ENCODE data around the gene JPT1.

DNA sequence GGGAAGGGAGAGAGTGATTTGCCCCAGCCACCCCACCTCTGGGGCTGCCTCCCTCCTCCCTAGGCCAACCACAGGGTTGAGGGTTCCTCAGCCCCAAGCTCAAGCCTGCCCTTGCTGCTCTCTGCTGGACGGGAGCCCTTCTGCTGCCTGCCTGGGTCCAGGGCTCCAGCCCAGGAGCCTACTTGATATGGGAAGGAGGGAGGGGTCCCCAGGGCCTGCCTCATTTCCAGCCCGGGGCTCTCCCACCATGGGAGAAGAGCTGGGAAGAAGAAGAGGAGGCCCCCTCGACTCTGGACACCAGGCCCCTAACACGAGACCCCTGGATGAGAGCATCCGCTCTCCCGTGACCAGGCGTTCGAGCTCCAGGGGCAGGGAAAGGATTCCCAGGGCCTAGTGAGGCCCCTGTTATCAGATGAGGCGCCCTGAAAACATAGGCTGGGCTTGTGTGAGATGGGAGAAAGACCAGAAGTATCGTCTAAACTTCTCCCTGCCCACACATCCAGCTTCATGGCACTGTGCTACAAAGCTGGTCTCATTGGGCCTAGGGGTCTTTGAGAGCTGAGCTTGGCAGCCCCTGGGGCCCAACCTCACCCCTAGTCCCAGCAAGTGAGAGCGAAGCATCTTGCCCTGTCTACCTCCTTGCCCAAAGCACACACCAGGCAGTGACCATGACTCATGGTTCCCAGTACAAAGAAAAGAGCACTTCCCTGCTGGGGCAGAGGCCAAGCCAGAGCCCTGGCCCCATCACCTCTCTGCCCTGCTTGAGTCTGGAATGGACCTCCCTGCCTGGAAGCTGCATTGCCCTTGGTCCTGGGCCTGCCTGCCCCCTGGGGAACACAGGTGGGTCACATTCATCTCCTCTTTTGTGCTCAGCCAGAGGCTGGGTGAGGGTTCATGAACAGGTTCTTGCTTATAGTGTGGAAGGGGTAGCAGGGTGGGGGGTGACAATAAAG is 65.6 kb downstream of the JPT1 start:
- TF ChIP-seq NFIC (IDR thresholded peaks at IDR 0.05; ENCODE audit: borderline replicate concordance), result no peak
- TF ChIP-seq, protein P1, sequence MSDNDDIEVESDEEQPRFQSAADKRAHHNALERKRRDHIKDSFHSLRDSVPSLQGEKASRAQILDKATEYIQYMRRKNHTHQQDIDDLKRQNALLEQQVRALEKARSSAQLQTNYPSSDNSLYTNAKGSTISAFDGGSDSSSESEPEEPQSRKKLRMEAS (IDR thresholded peaks at IDR 0.05; ENCODE audit: low read depth), result no peak
